Esophagus squamous epithelium (tissue), 5 donors: ENCODE measurements around the gene DNAJC25. TPM values are rescaled to one million over a fixed set of nuclear protein-coding genes. Genes with fewer than 3 reads are reported as not detected.

Experiments
- DNase-seq: peaks from one replicate; lab custom pipeline; 2025; lab: John Stamatoyannopoulos, UW
- H3K27ac ChIP-seq, 4 donors: fragments of 200-600 bp; sonication (generic); one replicate each; pipeline ENCODE4 v1.5.1; 2016 to 2019; ENCODE audit warnings: mild to moderate bottlenecking in 1 of 4
- H3K27me3 ChIP-seq, 4 donors: fragments of 200-600 bp; sonication (generic); 1 replicate in 3 of 4; 2 replicates in 1 of 4; pipeline versions ENCODE4 v1.5.1 to v1.6.0; 2017 to 2021; ENCODE audit warnings: antibody characterized with exemption in 1 of 4
- H3K36me3 ChIP-seq, 3 donors: fragments of 200-600 bp; sonication (generic); one replicate each; pipeline ENCODE4 v1.5.1; 2016 to 2019
- H3K4me1 ChIP-seq, 3 donors: fragments of 200-600 bp; sonication (generic); one replicate each; pipeline ENCODE4 v1.5.1; 2017 to 2019
- H3K4me3 ChIP-seq, 4 donors: fragments of 200-600 bp; sonication (generic); 1 replicate in 3 of 4; 2 replicates in 1 of 4; pipeline ENCODE4 v1.5.1; 2016 to 2019; ENCODE audit warnings: mild to moderate bottlenecking in 2 of 4, moderate library complexity in 1 of 4
- H3K9me3 ChIP-seq, 3 donors: fragments of 200-600 bp; sonication (generic); one replicate each; pipeline ENCODE4 v1.5.1; 2016 to 2019
- POLR2A ChIP-seq, 4 donors: fragments of 450-650 bp; IDR thresholded peaks; one replicate each; pipeline ENCODE4 v1.6.1; 2017; ENCODE audit warnings: antibody characterized with exemption in 4 of 4, mild to moderate bottlenecking in 4 of 4, moderate library complexity in 3 of 4
- WGBS, 2 donors: methylation state at CpG; one replicate each; pipeline ENCODE4 v1.1.5; 2018; 5-methylcytosine and 5-hydroxymethylcytosine counted together
- intact Hi-C: fragments of 100-400 bp; cut with DNase I; formaldehyde crosslinking; loops from one replicate; pipeline ENCODE4 v1.15.0; 2022
- total RNA-seq, 4 donors: library from RNA; depleted of rRNA; stranded (reverse); fragments of >200 nt; gene quantifications; one replicate each; pipeline ENCODE4 v1.1.0, GENCODE V29; 2016
- TF ChIP-seq, protein P1 (sequence below), 6 experiments: fragments of 450-650 bp in 4 of 6; fragments of 200-600 bp in 2 of 6; sonication (generic) in 2 of 6; IDR thresholded peaks; one replicate each; pipeline ENCODE4 v1.5.1; 2016 to 2019; ENCODE audit warnings: antibody characterized with exemption in 6 of 6, mild to moderate bottlenecking in 4 of 6, moderate library complexity in 4 of 6
- donor health status: DM: yes; HTN: yes; CAD: no.

Gene DNAJC25
- total RNA-seq, 4 donors from 2014 or later: 7.2 to 8.7 (median 7.6) TPM

GRCh38 chr9:111627260-111627963, 3.7 kb upstream of the DNAJC25 start:
- Histone ChIP-seq H3K27ac (no peak overlapping the region), H3K4me3 (no peak overlapping the region), H3K4me1 (peaks cover 10 to 25% (median 19%) of the 10 kb centered on the region in 3 donors), H3K9me3 (no peaks in the 10 kb centered on the region), H3K36me3 (no peaks in the 10 kb centered on the region), H3K27me3 (no peaks in the 10 kb centered on the region)
- no peak for TF ChIP-seq POLR2A (IDR thresholded peaks at IDR 0.05)
- TF ChIP-seq, protein P1, sequence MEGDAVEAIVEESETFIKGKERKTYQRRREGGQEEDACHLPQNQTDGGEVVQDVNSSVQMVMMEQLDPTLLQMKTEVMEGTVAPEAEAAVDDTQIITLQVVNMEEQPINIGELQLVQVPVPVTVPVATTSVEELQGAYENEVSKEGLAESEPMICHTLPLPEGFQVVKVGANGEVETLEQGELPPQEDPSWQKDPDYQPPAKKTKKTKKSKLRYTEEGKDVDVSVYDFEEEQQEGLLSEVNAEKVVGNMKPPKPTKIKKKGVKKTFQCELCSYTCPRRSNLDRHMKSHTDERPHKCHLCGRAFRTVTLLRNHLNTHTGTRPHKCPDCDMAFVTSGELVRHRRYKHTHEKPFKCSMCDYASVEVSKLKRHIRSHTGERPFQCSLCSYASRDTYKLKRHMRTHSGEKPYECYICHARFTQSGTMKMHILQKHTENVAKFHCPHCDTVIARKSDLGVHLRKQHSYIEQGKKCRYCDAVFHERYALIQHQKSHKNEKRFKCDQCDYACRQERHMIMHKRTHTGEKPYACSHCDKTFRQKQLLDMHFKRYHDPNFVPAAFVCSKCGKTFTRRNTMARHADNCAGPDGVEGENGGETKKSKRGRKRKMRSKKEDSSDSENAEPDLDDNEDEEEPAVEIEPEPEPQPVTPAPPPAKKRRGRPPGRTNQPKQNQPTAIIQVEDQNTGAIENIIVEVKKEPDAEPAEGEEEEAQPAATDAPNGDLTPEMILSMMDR (IDR thresholded peaks at IDR 0.05): no peak
- DNase-seq: no peak
- WGBS, 2 donors: 60 to 65% methylated on average over 6 of the region's 7 CpGs
- intact Hi-C loops: no loop called here

GRCh38 chr9:111628411-111628810, 2.7 kb upstream of the DNAJC25 start:
- TF ChIP-seq, protein P1 (IDR thresholded peaks at IDR 0.05): no peak
- H3K27ac ChIP-seq: no peak overlapping the region
- no peaks in the 10 kb centered on the region for H3K36me3 ChIP-seq
- H3K4me3 ChIP-seq: no peak overlapping the region
- 90 to 95% methylated on average over 4 to 7 of the region's 7 CpGs for WGBS, 2 donors
- no peaks in the 10 kb centered on the region for H3K9me3 ChIP-seq
- peaks cover 16 to 26% (median 19%) of the 10 kb centered on the region in 3 donors for H3K4me1 ChIP-seq
- intact Hi-C loops: no loop called here
- H3K27me3 ChIP-seq: no peaks in the 10 kb centered on the region
- no peak for DNase-seq

DNA sequence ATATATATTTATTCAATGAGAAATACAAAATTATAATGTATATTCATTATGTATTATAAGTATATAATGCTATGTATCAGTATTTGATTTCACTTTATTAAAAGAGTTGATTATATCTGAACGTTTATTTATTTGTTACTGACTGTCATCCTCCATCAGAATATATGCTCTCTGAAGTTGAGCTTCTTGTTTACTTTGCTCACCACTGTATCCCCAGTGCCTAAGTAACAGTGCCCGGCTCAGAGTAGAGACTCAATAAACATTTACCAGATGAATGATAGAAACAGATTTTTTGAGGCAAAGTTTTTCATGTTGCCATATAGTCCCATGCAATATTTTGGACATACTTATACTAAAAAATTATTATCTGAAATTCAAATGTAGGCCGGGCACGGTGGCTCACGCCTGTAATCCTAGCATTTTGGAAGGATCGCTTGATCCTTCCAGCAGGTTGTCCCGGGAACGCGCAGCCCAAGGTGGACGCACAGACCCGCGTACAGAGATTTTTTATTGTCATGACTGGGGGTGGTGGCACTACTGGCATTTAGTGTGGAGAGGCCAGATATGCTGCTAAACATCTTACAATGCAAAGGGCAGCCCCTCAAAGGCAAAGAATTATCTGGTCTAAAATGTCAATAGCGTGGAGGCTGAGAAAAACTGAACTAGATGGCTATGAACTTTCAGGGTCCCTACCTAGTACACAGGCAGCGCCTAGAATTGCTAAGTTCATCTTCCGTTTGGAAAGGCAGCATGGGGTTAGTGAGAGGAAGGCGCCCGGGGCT, 761 bp upstream of the DNAJC25 start:
- Histone ChIP-seq H3K27me3 (no peaks in the 10 kb centered on the region), H3K27ac (peak overlapping the region; percentile 87 to 96 (median 94)), H3K36me3 (no peaks in the 10 kb centered on the region), H3K4me1 (peaks cover 19 to 46% (median 19%) of the 10 kb centered on the region in 3 donors), H3K9me3 (no peaks in the 10 kb centered on the region), H3K4me3 (peak overlapping the region; percentile 80 to 97 (median 88))
- no peak for TF ChIP-seq POLR2A (IDR thresholded peaks at IDR 0.05)
- TF ChIP-seq, protein P1 (IDR thresholded peaks at IDR 0.05): no peak
- intact Hi-C loops: no loop called here
- DNase-seq: no peak
- 7 to 8% methylated on average over 17 of the region's 17 CpGs for WGBS, 2 donors

GRCh38 chr9:111630964-111631213, 245 bp upstream of the DNAJC25 start:
- no peaks in the 10 kb centered on the region for H3K36me3 ChIP-seq
- peak overlapping the region; percentile 80 to 97 (median 88) for H3K4me3 ChIP-seq
- WGBS, 2 donors: 0% methylated on average over 6 to 10 of the region's 14 CpGs
- H3K4me1 ChIP-seq: peaks cover 19 to 51% (median 19%) of the 10 kb centered on the region in 3 donors
- H3K27me3 ChIP-seq: no peaks in the 10 kb centered on the region
- H3K9me3 ChIP-seq: no peaks in the 10 kb centered on the region
- H3K27ac ChIP-seq: peak overlapping the region; percentile 87 to 96 (median 94)
- intact Hi-C loops: no loop called here
- no peak for DNase-seq
- TF ChIP-seq, protein P1 (IDR thresholded peaks at IDR 0.05): no peak
- TF ChIP-seq POLR2A (IDR thresholded peaks at IDR 0.05): no peak

- Histone ChIP-seq H3K36me3 (no peaks in the 10 kb centered on the region), H3K4me1 (peaks cover 19 to 54% (median 19%) of the 10 kb centered on the region in 3 donors), H3K4me3 (peak overlapping the region; percentile 80 to 97 (median 88)), H3K27me3 (no peaks in the 10 kb centered on the region), H3K27ac (peak overlapping the region; percentile 87 to 96 (median 94)), H3K9me3 (no peaks in the 10 kb centered on the region)
- intact Hi-C loops: no loop called here
- no peak for DNase-seq
- WGBS, 2 donors: 22 to 27% methylated on average over 5 of the region's 5 CpGs
- TF ChIP-seq POLR2A (IDR thresholded peaks at IDR 0.05): no peak
- TF ChIP-seq, protein P1 (IDR thresholded peaks at IDR 0.05): no peak
These were observed 926 bp downstream of the DNAJC25 start for GRCh38 chr9:111632060-111632459.
